Measurements from ENCODE around the gene SPATA24. TPM values are rescaled to one million over a fixed set of nuclear protein-coding genes. Genes with fewer than 3 reads are reported as not detected.
"Not testable (repeated sequence)": the region's sequence is repeated elsewhere in the genome, so short reads cannot be mapped to it uniquely, and the experiment has no call there.

The SPATA24 gene
- total RNA-seq, 1 donor from 2014 or later = 9.4 TPM

- DNase-seq (ENCODE audit: low read depth, low spot score) = no peak
Observed at GRCh38 chr5:139395844-139396640, 7.8 kb downstream of the SPATA24 start.

GRCh38 chr5:139394654-139395566 is 9.0 kb downstream of the SPATA24 start, which contains the start of gene PROB1:
PROB1 (minus strand) TSS chr5:139395104; CDS start chr5:139395081, 23 bp downstream.
- no peak for DNase-seq (ENCODE audit: low read depth, low spot score)

- no peak for DNase-seq (ENCODE audit: low read depth, low spot score)
Observed at GRCh38 chr5:139394123-139394653, 9.7 kb downstream of the SPATA24 start.

- no peak for DNase-seq (ENCODE audit: low read depth, low spot score)
Observed at GRCh38 chr5:139393497-139394122, 10.3 kb downstream of the SPATA24 start.

- no peak for DNase-seq (ENCODE audit: low read depth, low spot score)
Observed at GRCh38 chr5:139392678-139393496, 11.0 kb downstream of the SPATA24 start.

GRCh38 chr5:139392324-139392677 is 11.6 kb downstream of the SPATA24 start:
- DNase-seq (ENCODE audit: low read depth, low spot score) = no peak

GRCh38 chr5:139391570-139392323 is 12.1 kb downstream of the SPATA24 start:
- no peak for DNase-seq (ENCODE audit: low read depth, low spot score)

- DNase-seq (ENCODE audit: low read depth, low spot score) = no peak
Observed at GRCh38 chr5:139390639-139391569, 13.0 kb downstream of the SPATA24 start.

- DNase-seq (ENCODE audit: low read depth, low spot score) = no peak
Observed at GRCh38 chr5:139389701-139390638, 13.9 kb downstream of the SPATA24 start, which contains the start of gene MZB1. MZB1 (minus strand) TSS chr5:139389913; CDS start chr5:139389856, 57 bp downstream.

GRCh38 chr5:139388198-139388821 is 15.6 kb downstream of the SPATA24 start:
- DNase-seq (ENCODE audit: low read depth, low spot score) = no peak

GRCh38 chr5:139387611-139388197 is 16.2 kb downstream of the SPATA24 start:
- no peak for DNase-seq (ENCODE audit: low read depth, low spot score)

- not testable (repeated sequence) for DNase-seq (ENCODE audit: low read depth, low spot score)
Observed at GRCh38 chr5:139386956-139387355, 16.9 kb downstream of the SPATA24 start.

- no peak for DNase-seq (ENCODE audit: low read depth, low spot score)
Observed at GRCh38 chr5:139386050-139386438, 17.8 kb downstream of the SPATA24 start.

- DNase-seq (ENCODE audit: low read depth, low spot score) = no peak
Observed at GRCh38 chr5:139385061-139386049, 18.5 kb downstream of the SPATA24 start.

GRCh38 chr5:139384591-139385051 is 19.3 kb downstream of the SPATA24 start:
- no peak for DNase-seq (ENCODE audit: low read depth, low spot score)

All from pulmonary artery endothelial cell (primary cell).